HG03280 (cell line): ENCODE data around the gene SORL1.
"Not testable (repeated sequence)": the region's sequence is repeated elsewhere in the genome, so short reads cannot be mapped to it uniquely, and the experiment has no call there.

Experiments used
- ATAC-seq: cut with Tn5 transposase; IDR thresholded peaks from one replicate; pipeline ENCODE4 v1.9.1; 2021; ENCODE audit warnings: mild to moderate bottlenecking, moderate library complexity; ENCODE audit not compliant: unreplicated experiment

SORL1 gene

GRCh38 chr11:121451986-121452608 lies at the start of gene SORL1:
Gene SORL1 (plus strand): TSS chr11:121452314. CDS start chr11:121452332, 18 bp downstream.
- peak; percentile 64 for ATAC-seq

GRCh38 chr11:121405646-121406045 lies 46.5 kb upstream of the SORL1 start:
- ATAC-seq, result no peak

GRCh38 chr11:121406291-121406690 lies 45.8 kb upstream of the SORL1 start:
- no peak for ATAC-seq

GRCh38 chr11:121408830-121409229 lies 43.3 kb upstream of the SORL1 start:
- ATAC-seq, result no peak

- ATAC-seq, result not testable (repeated sequence)
These were observed 42.1 kb upstream of the SORL1 start for GRCh38 chr11:121410041-121410440.

- ATAC-seq, result not testable (repeated sequence)
These were observed 40.8 kb upstream of the SORL1 start for GRCh38 chr11:121411330-121411729.

- no peak for ATAC-seq
These were observed 40.0 kb upstream of the SORL1 start for GRCh38 chr11:121412000-121412587.

- ATAC-seq, result no peak
These were observed 39.3 kb upstream of the SORL1 start for GRCh38 chr11:121412711-121413415.

- ATAC-seq, result no peak
These were observed 37.8 kb upstream of the SORL1 start for GRCh38 chr11:121414141-121414913.

- no peak for ATAC-seq
These were observed 36.3 kb upstream of the SORL1 start for GRCh38 chr11:121415856-121416255.

- no peak for ATAC-seq
These were observed 35.0 kb upstream of the SORL1 start for GRCh38 chr11:121417055-121417551.

GRCh38 chr11:121417607-121418006 lies 34.5 kb upstream of the SORL1 start:
- no peak for ATAC-seq

- ATAC-seq, result peak; percentile 46
These were observed 33.4 kb upstream of the SORL1 start for GRCh38 chr11:121418625-121419114.

GRCh38 chr11:121419836-121420235 lies 32.3 kb upstream of the SORL1 start:
- no peak for ATAC-seq

- no peak for ATAC-seq
These were observed 31.7 kb upstream of the SORL1 start for GRCh38 chr11:121420398-121420797.

- no peak for ATAC-seq
These were observed 30.8 kb upstream of the SORL1 start for GRCh38 chr11:121421149-121421901.

- ATAC-seq, result no peak
These were observed 29.4 kb upstream of the SORL1 start for GRCh38 chr11:121422675-121423074.

GRCh38 chr11:121425828-121426227 lies 26.3 kb upstream of the SORL1 start:
- ATAC-seq, result no peak

GRCh38 chr11:121426476-121427399 lies 25.4 kb upstream of the SORL1 start:
- ATAC-seq, result peak; percentile 47
